Lung (tissue), 12 donors: Measurements from ENCODE around the gene FUS. TPM values are rescaled to one million over a fixed set of nuclear protein-coding genes. Genes with fewer than 3 reads are reported as not detected.
A peak's percentile ranks its signal among the peaks of the same experiment; 100 is the strongest.

Source experiments
- ATAC-seq: fragments of 200-7000 bp; cut with Tn5 transposase; one replicate; pipeline ENCODE4 v1.9.1; 2020; ENCODE audit warnings: moderate number of reproducible peaks; ENCODE audit not compliant: insufficient read depth, low FRiP score
- DNase-seq, 3 donors: peaks; one replicate each; pipeline ENCODE4 v3.0.0-alpha.2; 2013 to 2017
- H3K27ac ChIP-seq, 2 donors: one replicate each; pipeline ENCODE4 v1.5.1; 2013; ENCODE audit warnings: mild to moderate bottlenecking in 2 of 2, moderate library complexity in 2 of 2, control low read depth in 1 of 2, inconsistent platforms in 1 of 2, low read depth in 1 of 2, low read length in 1 of 2
- H3K27me3 ChIP-seq, 3 donors: one replicate each; pipeline ENCODE4 v1.5.1; 2013; ENCODE audit warnings: low read length in 2 of 3; ENCODE audit not compliant: control insufficient read depth in 3 of 3, insufficient read depth in 3 of 3
- H3K36me3 ChIP-seq, 4 donors: one replicate each; pipeline ENCODE4 v1.5.1; 2013; ENCODE audit warnings: low read length in 4 of 4, mild to moderate bottlenecking in 1 of 4, moderate library complexity in 1 of 4; ENCODE audit not compliant: control insufficient read depth in 4 of 4, insufficient read depth in 4 of 4
- H3K4me1 ChIP-seq, 5 donors: one replicate each; pipeline ENCODE4 v1.5.1; 2013; ENCODE audit warnings: low read length in 5 of 5, mild to moderate bottlenecking in 2 of 5, moderate library complexity in 1 of 5; ENCODE audit not compliant: control insufficient read depth in 5 of 5, insufficient read depth in 5 of 5
- H3K4me3 ChIP-seq: one replicate; pipeline ENCODE4 v1.5.1; 2013; ENCODE audit warnings: mild to moderate bottlenecking, control low read depth, moderate library complexity
- H3K9ac ChIP-seq, 2 donors: one replicate each; pipeline ENCODE4 v1.5.1; 2013; ENCODE audit warnings: low read length in 2 of 2, control low read depth in 1 of 2; ENCODE audit not compliant: insufficient read depth in 1 of 2
- H3K9me3 ChIP-seq, 4 donors: one replicate each; pipeline ENCODE4 v1.5.1; 2013; ENCODE audit warnings: low read length in 3 of 4, mild to moderate bottlenecking in 1 of 4, moderate library complexity in 1 of 4; ENCODE audit not compliant: control insufficient read depth in 4 of 4, insufficient read depth in 3 of 4
- WGBS, 2 donors: extraction: QIAGEN DNeasy Blood & Tissue Kit; methylation state at CpG; one replicate each; pipeline ENCODE4 v1.1.7; 2013; 5-methylcytosine and 5-hydroxymethylcytosine counted together
- polyA plus RNA-seq, 2 donors: library from polyadenylated mRNA; stranded (reverse); fragments of 200-250 nt; gene quantifications; one replicate each; pipeline ENCODE4 v1.2.1, GENCODE V29; 2013
- total RNA-seq, 2 donors: library from RNA; depleted of rRNA in 1 of 2; stranded (reverse); fragments of >200 nt in 1 of 2; gene quantifications; one replicate each; pipeline ENCODE4 v1.2.1, GENCODE V29; 2014 to 2021
- TF ChIP-seq, protein P1 (sequence below): IDR thresholded peaks from 2 replicates; pipeline ENCODE4 v1.5.1; 2012; ENCODE audit warnings: mild to moderate bottlenecking; ENCODE audit errors: control extremely low read depth, extremely low read depth
- donor health status: control.
- donor health status: control.
- donor health status: Bipolar disorder and iron deficiency.
- donor health status: healthy.
- donor health status: DM: yes; HTN: yes; CAD: no.

FUS gene
- total and polyA plus RNA-seq, 4 donors, result 110 to 272 (median 242) TPM

DNA sequence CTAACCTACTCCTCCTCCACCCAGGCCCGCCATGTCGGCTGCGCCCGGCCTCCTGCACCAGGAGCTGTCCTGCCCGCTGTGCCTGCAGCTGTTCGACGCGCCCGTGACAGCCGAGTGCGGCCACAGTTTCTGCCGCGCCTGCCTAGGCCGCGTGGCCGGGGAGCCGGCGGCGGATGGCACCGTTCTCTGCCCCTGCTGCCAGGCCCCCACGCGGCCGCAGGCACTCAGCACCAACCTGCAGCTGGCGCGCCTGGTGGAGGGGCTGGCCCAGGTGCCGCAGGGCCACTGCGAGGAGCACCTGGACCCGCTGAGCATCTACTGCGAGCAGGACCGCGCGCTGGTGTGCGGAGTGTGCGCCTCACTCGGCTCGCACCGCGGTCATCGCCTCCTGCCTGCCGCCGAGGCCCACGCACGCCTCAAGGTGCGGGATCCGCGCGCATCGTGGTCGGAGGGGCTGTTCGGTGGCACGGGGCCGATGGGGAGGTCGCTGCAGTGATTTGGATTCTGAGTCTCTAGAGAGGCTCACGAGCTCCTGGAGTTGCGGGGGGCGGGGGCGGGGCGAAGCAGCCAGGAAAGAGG is 34.9 kb downstream of the FUS start:
- H3K4me1 ChIP-seq, result peaks cover 2 to 19% (median 7%) of the 10 kb centered on the region in 5 donors
- WGBS, 2 donors, result 8 to 10% methylated on average over 56 to 58 of the region's 58 CpGs
- no peaks in the 10 kb centered on the region for H3K9me3 ChIP-seq
- no peaks in the 10 kb centered on the region for H3K36me3 ChIP-seq
- no peak for DNase-seq
- H3K27me3 ChIP-seq, result peaks cover 0 to 61% (median 47%) of the 10 kb centered on the region in 3 donors
- H3K27ac ChIP-seq, result no peak overlapping the region
- peak overlapping the region; percentile 3 for H3K4me3 ChIP-seq
- ATAC-seq, result no peak
- TF ChIP-seq, protein P1, sequence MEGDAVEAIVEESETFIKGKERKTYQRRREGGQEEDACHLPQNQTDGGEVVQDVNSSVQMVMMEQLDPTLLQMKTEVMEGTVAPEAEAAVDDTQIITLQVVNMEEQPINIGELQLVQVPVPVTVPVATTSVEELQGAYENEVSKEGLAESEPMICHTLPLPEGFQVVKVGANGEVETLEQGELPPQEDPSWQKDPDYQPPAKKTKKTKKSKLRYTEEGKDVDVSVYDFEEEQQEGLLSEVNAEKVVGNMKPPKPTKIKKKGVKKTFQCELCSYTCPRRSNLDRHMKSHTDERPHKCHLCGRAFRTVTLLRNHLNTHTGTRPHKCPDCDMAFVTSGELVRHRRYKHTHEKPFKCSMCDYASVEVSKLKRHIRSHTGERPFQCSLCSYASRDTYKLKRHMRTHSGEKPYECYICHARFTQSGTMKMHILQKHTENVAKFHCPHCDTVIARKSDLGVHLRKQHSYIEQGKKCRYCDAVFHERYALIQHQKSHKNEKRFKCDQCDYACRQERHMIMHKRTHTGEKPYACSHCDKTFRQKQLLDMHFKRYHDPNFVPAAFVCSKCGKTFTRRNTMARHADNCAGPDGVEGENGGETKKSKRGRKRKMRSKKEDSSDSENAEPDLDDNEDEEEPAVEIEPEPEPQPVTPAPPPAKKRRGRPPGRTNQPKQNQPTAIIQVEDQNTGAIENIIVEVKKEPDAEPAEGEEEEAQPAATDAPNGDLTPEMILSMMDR, result no peak
- H3K9ac ChIP-seq, result no peak overlapping the region

DNA sequence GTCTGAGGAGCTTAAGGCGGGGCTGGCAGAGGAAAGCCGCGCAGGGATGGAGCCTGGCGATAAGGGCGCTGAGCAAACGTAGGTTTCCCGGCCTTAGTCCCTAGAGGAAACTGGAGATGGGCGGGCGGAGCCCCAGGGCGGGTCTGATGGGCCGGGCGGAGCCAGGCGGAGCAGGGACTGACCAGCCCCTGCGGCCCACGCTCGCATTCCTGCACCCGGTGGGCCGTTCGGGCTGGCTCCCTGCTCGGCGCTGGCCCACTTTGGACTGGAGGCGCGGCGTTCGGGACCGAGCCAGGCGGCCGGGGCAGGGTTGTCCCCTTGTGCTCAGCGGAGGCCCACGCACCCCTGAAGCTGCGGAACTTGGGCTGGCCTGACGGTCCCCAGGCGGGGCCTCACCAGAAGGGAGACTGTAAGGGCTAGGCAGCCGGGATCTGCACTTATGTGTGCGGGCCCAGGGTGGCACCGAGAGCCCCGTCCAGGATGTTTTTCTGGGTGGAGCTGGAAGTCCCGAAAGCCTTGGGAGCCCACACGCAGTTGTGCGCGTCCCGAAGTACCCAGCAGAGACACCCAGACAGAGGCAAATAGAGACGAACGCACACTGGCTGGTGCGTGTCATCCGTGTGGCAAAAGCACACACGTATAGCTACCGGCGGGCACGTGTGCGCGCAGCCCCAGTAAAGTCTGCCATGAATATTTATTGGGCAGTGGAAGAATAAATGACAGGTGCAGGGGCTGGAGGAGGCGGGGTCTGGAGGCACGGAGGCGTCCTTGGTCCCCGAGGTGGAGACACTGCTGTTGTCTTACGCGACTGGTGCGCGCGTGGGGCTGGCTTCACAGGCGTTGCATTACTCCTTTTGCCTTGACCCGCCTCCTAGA is 35.6 kb downstream of the FUS start:
- ATAC-seq (peak; percentile 92), DNase-seq (peak; percentile 42 to 59 (median 56))
- TF ChIP-seq, protein P1, result no peak
- Histone ChIP-seq H3K9ac (no peak overlapping the region), H3K4me1 (peaks cover 2 to 19% (median 7%) of the 10 kb centered on the region in 5 donors), H3K4me3 (peak overlapping the region; percentile 40), H3K27ac (no peak overlapping the region), H3K36me3 (no peaks in the 10 kb centered on the region), H3K9me3 (no peaks in the 10 kb centered on the region), H3K27me3 (peaks cover 0 to 62% (median 47%) of the 10 kb centered on the region in 3 donors)
- 1% methylated on average over 63 of the region's 63 CpGs for WGBS, 2 donors

DNA sequence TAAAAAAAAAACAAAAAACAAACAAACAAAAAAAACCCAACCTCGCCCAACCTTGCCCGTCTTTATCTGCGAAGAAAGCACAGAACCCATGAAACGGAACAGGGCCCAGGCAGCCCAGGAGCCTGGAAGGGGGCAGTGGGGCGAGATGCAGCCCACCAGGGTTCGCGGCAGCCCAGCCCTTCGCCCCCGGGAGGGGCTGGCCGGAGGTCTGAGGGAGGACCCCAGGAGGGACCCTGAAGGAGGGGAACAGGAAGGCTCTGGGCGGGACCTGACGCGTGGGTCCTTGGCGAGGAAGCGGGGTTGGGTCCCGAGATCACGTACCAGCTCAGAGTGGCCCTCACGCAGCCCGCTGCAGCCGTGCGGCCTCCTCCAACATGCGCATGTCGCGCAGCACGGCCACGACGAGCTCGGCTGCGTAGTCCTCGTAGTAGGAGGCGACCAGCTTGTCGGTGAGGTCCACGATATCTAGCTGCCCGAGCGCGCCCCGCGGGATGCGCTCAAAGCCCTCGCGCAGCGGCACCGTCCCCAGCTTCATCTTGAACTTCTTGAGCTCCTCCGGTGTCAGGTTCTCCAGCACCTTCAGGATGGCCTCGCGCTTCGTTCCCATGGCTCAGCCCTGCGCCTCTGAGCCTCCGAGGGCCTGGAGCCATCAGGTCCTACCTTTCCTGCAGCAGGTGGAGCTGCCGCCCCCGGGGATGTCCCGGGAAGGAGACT is 36.6 kb downstream of the FUS start, which contains the start of gene PYDC1:
Gene PYDC1 (minus strand): TSS at position 714 of the 714 bp plus-strand sequence. CDS start 107 bp downstream, at position 607.
- DNase-seq (no peak), ATAC-seq (no peak)
- Histone ChIP-seq H3K9ac (no peak within 1 kb of the TSS), H3K4me3 (no peak within 1 kb of the TSS), H3K4me1 (peaks cover 2 to 19% (median 7%) of the 10 kb centered on the region in 5 donors), H3K36me3 (no peaks in the 10 kb centered on the region), H3K27ac (no peak within 1 kb of the TSS), H3K9me3 (no peaks in the 10 kb centered on the region), H3K27me3 (peaks cover 0 to 67% (median 46%) of the 10 kb centered on the region in 3 donors)
- 3% methylated on average over 42 to 52 of the region's 52 CpGs for WGBS, 2 donors
- TF ChIP-seq, protein P1, result no peak
